ENCODE results near the gene FXN.

GRCh38 chr9:69083321-69083720, 47.8 kb downstream of the FXN start:
- TF ChIP-seq CTCF (IDR thresholded peaks at IDR 0.05; ENCODE audit: insufficient read depth, low read length, poor library complexity, severe bottlenecking), result no peak
- TF ChIP-seq EZH2phosphoT487 (conservative IDR thresholded peaks at IDR 0.05; ENCODE audit: low read length), result no peak
